SHP77 (cell line): ENCODE data around the gene ITGA3.
"Not testable (repeated sequence)": the region's sequence is repeated elsewhere in the genome, so short reads cannot be mapped to it uniquely, and the experiment has no call there.

Experiments
- DNase-seq, 2 experiments: peaks; one replicate each; lab custom pipeline; 2025; lab: John Stamatoyannopoulos, UW

ITGA3 gene

DNA sequence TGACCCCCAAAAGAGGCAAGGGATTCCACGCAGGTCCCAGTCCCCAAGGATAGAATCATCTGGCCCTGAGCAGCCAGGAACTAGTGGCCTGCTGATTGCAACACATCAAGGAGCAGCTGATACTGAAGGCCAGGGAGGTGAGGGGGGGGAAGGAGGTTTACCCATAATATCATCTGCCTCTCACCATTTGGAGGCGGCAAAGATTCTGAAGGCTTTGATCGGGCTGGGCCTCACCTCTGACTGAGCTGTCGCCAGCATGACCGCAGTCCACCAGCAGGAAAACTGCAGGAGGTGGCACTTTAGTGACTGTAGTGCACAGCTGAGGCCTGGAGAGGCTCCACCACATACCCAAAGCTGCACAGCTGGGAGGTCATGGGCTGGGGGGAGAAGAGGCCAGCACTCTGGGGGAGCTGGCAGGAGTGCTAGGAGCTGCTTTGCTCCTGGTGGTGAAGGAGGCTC, 20.5 kb upstream of the ITGA3 start:
- no peak for DNase-seq

DNA sequence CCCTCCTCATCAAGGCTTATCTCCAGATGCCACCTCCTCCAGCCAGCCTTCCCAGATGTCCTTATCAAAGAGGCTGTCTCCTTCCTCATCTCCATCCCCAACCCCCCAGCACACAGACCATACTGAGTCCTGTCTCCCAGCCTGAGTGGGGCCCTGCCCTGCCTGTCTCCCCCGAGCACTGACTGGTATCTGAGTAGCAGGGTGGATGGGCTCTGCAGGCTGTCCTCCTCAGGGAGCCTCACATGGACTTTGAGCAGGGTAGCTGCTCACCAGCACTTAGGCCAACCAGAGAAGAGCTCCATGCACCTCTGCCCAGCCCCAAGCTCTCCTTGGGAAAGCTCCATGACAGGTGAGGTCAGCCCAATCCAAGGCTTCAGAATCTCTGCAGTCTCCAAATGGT, 20.0 kb upstream of the ITGA3 start:
- no peak for DNase-seq

DNA sequence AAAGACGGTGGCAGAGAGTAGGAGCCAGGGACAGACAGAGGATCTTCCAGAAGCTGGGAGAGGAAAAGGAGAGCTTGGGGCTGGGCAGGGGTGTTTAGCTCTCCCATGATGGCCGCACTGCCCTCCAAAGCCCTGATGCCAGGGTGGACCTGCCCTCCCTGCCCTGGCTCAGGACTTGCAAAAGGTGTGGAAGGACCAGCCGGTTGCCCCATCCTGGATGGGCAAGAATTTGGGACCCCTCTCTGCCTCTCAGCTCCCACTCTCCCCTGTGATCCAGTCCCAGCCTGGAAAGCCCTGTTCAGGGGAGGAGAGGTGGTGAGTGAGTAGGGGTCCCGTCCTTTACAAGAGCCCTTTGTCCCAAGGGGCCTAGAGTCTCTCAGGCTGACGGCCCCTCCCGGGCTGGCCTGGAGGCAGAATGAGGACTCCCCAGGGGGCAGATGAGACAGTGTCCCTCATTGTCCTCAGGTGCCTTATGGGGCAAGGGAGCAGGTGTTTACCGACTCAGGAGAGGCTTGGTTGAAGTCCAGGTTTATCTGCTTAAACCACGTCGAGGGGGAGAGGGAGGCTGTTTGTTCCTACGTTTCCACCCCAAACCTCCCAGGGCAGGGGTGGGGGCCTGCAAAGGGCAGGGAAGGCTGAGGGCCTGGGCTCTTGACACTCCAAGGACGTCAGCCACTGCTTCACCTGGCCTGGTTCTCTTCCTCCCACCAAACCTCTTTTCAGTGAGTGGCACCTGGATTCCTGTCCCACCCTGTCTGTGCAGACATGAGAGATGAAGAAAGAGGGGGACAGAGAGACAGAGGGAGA, 19.3 kb upstream of the ITGA3 start:
- no peak for DNase-seq

DNA sequence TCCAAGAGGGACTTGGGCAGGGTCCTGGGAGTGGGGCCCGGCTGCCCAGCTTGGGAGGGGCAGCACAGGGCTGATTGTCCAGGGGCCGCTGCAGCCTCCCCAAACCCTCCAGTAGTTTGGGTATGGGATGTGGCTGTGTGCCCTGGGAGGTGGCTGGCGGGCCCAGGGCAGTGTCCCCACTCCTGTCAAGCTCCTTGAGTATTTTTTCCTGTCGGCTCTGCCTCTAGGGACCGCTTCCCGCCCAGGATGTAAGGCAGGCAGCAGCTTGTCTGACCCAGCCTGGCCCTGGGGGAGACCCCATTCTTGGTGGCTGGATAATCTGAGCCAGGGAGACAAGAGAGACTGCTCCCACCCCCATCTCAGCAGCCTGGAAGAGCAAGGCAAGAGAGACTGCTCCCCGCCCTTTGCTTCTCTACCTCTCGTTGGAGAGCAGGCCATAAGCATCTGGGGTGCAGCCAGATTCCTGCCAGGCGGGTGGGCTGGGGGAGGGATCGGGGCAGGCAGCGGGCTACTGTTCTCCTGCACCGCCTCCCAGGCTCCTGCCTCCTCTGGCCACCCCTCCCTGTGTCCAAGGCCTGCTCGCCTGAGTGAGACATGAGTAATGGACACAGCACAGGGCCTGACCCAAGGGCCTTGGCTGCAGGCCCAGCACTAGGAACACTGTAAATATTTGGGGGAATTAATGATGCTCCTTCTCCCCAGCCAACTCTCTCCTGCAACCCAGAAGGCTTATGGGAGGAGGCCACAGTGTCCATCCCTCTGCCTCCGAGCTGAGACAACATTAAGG, 18.4 kb upstream of the ITGA3 start:
- DNase-seq, result peak; percentile 24 to 41

DNA sequence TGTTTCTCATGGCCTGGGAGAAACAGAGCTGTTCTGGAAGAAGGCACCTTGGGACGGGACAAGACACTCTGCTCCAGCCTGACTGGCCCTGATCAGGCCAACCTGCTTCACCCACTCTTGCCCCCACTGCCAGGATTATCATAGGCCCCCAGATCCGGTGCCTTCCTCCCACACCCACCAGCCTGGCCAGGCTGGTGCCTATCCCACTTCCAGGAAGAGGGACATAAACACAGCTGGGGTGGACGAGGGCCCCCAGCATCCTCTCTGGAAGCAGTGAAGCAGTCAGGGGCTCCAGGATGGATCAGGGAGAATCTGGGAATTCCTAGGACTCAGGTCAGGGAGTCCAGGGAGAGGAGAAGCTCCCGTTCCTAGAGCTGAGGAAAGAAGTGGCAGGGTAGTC, 16.9 kb upstream of the ITGA3 start:
- DNase-seq, result no peak

DNA sequence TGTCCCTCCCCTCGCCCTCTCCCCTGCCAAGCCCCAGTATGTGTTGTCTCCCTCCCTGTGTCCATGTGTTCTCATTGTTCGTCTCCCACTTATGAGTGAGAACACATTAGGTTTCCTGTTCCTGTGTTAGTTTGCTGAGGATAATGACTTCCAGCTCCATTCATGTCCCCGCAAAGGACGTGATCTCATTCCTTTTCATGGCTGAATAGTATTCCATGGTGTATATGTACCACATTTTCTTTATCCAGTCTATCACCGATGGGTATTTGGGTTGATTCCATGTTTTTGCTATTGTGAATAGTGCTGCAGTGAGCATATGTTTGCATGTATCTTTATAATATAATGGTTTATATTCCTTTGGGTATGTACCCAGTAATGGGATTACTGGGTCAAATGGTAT, 15.4 kb upstream of the ITGA3 start:
- DNase-seq, result not testable (repeated sequence)

DNA sequence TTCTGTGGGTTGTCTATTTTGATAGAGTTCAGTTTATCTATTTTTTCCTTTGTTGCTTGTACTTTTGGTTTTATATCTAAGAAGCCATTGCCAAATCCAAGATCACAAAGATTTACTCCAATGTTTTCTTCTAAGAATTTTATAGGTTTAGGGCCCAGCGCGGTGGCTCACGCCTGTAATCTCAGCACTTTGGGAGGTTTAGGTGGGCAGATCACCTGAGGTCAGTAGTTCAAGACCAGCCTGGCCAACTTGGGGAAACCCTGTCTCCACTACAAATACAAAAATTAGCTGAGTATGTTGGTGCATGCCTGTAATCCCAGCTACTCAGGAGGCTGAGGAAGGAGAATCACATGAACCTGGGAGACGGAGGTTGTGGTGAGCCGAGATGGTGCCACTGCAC, 13.7 kb upstream of the ITGA3 start:
- DNase-seq, result no peak

DNA sequence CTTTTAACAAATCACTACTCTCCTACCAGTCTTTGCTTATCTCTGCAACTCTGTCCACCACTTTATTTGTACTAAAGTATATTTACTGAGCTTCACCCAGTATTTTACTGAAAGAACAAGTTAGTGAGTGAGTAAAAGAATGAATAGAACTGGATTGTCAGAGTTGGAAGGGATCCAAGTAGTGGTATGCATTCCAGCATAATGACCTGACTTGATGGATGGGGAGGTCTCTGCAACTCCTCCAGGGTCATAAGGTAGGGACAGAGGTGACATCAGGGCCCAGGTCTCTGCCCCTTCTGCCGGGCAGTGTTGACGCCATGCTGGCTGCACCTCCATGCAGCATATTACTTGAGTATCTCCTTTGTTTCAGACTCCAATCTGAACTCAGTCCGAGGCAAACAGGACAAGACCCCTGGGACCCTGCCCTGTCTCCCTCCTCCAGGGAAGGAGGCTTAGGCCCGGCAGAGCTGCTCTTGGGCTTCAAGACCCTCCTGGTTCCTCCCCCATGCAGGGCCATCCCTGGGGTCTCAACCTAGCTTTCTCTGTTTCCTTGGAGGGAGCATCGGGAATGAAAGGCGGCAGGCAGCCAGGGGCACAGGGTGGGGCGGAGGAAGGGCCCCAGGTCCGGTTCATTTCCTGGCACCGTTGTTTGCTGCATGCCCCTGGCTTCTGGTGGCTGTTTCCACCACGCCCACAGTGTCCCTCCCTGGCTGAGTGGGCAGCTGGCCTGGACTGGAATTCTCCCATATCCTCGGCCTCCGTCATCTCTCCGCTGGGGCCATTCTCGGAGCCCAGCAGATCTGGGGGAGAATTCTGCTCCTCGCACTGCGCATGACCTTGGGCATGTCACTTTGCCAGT, 12.4 kb upstream of the ITGA3 start:
- DNase-seq, result no peak

DNA sequence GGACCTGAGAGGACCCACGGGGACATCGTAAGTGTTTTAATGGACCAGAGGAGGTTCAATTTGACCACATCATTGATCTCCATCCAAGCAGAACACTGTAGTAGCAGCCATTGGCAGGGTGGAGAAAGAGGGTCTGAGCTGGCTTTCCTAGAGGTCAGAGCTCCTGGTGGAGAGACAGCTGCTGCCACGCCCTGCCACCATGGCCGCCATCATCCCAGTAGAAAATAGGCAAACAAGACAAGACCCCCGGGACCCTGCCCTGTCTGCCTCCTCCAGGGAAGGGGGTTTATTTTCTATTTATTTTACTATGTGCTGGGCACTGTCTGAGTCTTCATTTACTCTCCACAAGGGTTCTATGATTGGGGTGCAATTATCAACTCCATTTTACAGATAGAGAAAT, 11.4 kb upstream of the ITGA3 start:
- DNase-seq, result no peak

DNA sequence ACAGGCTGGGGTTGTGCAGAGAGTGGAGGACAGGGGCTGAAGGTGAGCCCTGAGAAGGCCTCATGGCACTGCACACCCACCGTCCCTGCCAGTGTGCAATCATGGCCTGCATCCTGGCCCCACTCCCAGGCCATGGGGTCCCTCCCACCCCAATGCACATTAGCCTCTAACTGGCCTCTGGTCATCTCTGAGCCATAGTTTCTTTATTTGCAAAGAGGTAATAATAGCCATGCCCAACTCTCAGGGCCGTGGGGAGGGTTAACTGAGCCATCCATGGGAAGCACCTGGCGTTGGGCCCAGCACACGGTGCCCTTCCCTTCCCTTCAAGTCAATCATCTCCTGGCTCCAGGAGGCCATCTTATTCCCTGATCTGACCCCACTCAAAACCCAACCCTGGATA, 10.8 kb upstream of the ITGA3 start:
- DNase-seq, result no peak

DNA sequence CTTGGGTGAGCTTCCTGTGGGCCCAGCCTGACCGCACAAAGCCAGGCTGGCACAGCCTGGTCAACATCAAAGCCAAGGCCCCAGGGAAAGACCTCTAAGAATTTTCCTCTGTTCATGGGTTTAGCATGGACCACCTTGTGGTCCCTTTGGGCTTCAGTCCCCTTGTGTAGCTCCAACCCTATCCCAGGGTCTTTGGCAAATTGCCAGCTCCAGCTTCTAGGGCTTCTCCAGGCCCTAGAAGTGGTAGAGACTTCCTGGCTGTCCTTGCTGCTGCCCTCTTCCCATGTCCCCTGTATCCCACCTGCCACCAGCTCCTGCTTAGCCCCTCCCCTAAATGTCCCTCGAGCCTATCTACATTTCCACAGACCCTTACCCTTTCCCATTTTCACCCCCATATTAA, 9.7 kb upstream of the ITGA3 start:
- DNase-seq, result no peak

DNA sequence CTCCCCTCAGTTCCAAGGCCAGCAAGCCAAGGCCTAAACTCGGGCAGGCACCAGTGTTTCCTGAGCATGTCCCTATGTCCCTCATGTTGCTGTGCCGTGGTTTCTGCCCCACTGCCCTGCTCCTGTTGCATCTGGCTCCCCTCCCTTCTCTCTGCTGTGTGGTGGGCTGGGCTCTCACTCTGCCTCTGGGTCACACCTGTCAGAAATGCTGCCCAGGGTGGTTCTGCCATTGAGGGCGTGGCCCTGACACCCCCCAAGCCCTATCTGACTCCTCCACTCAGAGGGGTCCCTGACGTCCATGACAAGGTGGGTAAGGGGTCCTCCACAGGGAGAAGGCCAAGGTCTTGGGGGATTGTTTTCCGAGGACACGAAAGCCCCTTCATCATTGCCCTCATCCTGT, 9.2 kb upstream of the ITGA3 start:
- no peak for DNase-seq

DNA sequence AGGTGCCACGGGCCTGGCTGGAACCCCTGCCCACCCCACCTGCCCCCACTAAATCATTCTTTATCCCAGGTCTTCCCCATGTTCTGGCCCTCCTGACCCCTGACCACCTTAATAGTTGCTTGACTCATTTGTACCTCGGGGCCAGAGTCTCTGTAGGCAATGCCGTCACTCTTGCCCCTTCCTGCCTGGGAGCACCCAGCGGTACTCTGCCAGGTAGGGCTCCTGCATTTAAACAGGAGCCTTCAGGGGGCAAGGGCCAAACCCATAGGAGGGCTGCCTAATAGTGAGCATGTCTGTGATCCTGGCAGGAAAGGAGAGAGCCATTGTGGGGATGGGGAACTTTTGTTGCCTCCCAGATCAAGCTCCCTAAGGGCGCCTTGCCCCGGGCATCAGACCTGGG, 8.8 kb upstream of the ITGA3 start:
- DNase-seq, result no peak

DNA sequence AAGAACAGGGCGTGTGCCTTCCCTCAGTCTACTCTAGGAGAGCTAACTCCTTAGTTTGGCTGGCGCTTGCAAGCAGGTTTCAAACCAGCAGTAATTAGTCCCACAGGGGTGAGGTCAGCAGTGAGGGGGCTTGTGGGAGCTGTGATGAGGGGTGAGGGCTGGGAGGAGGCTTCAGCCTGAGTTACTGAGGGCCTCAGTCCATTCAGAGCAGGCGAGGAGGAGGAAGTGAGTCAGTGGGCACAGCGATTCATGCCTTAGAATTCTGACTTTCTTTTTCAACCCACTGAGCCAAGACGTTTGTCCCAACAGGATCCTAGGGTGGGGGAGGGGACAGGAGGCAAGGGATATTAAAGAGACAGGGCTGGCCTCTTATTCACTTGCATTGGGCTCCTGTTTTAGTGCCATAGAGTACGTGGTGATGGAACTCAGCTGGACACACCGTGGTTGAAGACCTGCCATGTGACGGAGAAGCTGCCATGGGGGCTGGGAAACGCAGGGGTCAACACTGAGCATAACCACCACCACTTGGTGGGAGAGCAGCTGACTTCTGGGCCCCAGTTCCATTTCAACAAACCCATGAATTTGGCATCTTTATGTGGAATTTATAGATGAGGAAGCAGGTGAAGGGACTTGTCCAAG, 8.3 kb upstream of the ITGA3 start:
- no peak for DNase-seq

DNA sequence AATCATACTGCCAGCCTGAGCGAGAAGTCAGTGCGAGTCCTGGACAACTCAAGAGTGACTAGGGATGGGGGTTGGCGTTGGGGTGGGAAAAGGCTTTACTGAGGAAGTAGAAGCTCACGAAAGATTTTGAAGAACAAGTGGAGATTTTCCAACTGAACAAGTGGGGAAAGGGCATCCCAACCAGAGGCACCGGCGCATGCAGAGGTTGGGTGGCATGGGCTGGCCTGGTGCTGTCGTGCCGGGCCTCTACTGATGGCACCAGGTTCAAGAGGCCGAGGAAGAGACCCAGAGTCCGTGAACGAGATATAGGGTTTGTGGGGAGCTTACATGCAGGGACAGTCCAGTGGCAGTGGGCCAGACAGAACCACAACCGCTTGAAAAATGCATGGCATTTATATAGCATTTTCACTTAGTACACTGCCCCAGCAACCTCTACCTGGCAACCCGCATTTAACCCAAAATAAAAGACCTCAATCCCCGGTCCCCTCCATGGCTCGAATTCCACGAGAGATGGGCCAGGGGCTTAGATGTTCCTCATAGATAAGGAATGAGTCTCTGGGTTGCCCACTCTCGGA, 7.7 kb upstream of the ITGA3 start:
- DNase-seq, result no peak

DNA sequence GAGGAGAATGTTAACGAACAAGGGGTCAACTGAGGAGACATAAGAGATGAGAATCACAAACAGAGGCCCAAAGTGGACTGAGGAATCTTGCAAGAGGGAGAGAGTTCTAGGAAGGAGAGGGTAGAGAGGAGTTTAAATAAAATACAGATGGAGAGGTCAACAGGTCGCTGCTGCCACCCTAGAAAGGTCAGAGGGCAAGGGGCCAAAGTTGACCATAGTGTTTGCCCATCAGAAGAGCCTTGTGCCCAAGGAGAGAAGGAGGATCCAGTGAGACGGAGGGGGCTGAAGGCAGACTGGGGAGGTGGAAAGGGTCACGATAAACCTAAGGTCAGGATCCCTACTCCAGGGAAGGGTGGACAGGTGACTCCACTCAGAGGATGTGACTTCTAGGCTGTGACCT, 6.9 kb upstream of the ITGA3 start:
- DNase-seq, result no peak

DNA sequence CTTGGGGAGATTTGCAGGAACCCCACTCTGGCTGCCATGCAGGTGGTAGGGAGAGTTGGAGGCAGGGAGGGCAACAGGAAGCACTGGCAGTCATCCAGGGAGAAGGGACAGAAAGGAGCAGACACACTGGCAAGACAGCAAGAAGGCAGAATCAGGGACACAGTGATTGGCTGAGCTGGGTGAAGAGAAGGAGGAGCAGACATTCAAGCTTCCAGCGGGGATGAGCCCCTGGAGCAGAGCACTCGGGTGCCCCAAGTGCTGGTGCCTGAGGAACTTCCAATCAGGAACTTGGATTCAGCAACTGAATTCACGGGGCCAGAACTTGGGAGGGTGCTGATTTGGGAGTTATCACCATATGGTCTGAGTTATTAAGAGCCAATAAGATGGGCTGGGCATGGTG, 6.3 kb upstream of the ITGA3 start:
- DNase-seq, result no peak

DNA sequence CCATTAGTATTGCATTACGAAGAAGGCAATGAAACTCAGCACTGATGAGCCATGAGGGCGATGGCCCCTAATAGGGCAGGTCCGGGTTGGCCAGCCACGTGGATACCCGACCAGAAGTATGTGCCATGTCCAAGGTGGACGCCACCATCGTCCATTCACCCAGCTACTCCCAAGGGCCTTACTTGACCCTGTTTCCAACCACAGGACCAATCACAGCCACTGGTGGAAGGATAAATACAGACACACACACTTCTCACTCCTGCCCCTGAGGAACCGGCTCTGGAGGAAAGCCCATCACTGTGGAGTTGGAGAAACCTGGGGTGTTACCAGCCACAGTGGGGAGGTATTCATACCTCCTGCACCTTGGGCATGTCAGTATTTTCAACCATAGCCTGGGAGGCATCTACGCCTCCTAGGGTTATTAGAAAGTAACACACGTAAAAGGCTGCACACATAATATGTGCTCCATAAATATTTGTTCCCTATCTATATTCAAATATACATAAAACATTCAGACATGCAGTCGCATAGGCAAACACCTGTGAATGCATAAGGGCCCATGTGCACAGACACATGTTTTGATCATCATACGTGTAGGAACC, 5.4 kb upstream of the ITGA3 start:
- DNase-seq, result no peak

DNA sequence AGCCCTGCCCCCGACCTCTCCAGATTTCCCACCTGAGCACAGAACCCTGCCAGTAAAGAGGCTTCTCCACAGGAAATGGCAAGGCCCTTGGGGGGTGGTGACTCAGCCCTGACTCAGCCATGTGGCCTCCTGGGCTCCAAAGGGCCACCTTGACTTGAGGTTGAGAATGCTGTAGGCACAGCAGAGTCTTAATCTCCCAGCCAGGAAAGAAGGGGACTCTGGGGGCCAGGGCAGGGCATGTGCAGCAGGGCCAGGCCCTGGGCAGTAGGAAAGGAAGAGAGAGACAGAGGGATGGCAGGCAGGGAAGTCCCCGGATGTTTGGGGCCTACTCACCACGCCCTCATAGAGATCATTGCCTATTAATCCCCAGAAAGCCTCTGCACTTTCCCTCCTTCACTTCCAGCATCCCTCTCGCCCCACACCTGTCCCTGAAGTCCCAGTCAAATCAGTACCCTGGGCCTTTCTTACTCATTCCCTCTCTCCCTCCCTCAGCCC, 4.8 kb upstream of the ITGA3 start:
- peak; percentile 17 to 36 for DNase-seq

DNA sequence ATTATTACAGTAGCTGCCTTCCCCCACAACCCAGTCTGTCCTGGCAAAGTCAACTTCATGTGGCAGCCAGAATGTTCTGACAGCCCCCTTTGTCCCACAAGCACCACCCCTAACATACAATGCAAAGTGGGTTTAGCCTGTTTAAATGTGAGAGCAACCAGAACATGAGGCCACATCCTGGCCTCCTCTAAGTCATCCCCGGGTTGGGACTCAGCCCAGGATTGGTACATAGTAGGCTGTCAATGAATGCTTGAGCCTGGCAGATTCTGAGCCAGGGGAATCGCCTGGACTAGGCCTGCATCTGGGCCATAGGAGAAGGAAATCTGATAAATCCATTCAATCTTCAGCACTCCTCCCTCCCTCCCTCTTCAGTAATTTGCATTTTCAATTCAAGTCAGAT, 4.3 kb upstream of the ITGA3 start:
- DNase-seq, result no peak

DNA sequence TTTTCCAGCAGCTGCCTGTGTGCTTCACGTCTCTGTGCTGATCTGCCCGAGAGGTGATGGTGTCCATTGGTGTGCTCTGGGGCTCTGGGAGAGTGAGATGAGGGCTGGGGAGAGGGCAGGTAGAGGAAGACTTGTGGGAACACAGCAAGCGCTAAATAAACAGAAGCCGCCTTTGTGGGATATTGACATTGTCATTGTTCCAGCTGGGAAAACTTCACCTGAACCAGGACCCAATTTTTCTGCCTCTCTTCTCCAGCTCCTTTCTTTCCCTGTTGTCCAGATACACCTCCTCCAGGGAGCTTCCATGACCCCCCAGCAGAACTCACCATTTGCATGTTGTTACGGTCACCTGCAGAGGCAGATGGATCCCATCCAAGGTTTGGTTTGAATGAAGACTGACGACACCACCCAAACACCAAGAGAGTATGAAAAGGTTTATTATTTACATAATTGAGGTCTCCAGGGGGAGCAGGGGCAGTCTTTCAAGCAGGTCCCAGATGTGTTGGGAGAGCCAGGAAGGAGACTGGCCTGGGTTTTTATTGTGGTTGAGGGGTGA, 3.6 kb upstream of the ITGA3 start:
- peak; percentile 36 to 45 for DNase-seq
